ENCODE measurements around the gene ARRB1. TPM values are rescaled to one million over a fixed set of nuclear protein-coding genes. Genes with fewer than 3 reads are reported as not detected.
A peak's percentile ranks its signal among the peaks of the same experiment; 100 is the strongest.

ARRB1 gene
- total and polyA plus RNA-seq, 9 of the 15 experiments (the other 6 are each of a cell fraction or from before 2014, with no cell fraction given) = 6.6 to 45.4 (median 28.5) TPM

GRCh38 chr11:75399344-75400145 lies 48.1 kb upstream of the ARRB1 start, which contains the start of gene RPS3 (continued):
- TF ChIP-seq TFE3 (CRISPR knock-in tag; IDR thresholded peaks at IDR 0.05) (no peak), ZNF431 (CRISPR knock-in tag; IDR thresholded peaks at IDR 0.05) (peak; percentile 75; the same call in 1 of the 2 replicates), NCOA1 (IDR thresholded peaks at IDR 0.05; ENCODE audit: low read depth) (no peak; the same call in 1 of the 2 replicates), PYGO2 (tag; IDR thresholded peaks at IDR 0.05) (no peak), CHCHD3 (CRISPR knock-in tag; IDR thresholded peaks at IDR 0.05) (no peak), PHB (CRISPR knock-in tag; IDR thresholded peaks at IDR 0.05) (no peak), RHOXF2B (CRISPR knock-in tag; conservative IDR thresholded peaks at IDR 0.05) (no peak), ETV5 (CRISPR knock-in tag; IDR thresholded peaks at IDR 0.05; ENCODE audit: low read depth) (peak; percentile 96), ZNF609 (CRISPR knock-in tag; IDR thresholded peaks at IDR 0.05; ENCODE audit: borderline replicate concordance) (0 out of 2 replicates have a peak, but pooled peaks have one; percentile 18), GTF2A2 (tag; IDR thresholded peaks at IDR 0.05) (peak; percentile 86), USF1 (CRISPR knock-in tag; IDR thresholded peaks at IDR 0.05) (0 out of 2 replicates have a peak, but pooled peaks have one; percentile 15), RBM34 (IDR thresholded peaks at IDR 0.05; ENCODE audit: borderline replicate concordance, insufficient read depth, low read length) (no peak), GTF3C2 (IDR thresholded peaks at IDR 0.05; ENCODE audit: borderline replicate concordance, extremely low read depth, insufficient read length) (no peak), NR2C1 (IDR thresholded peaks at IDR 0.05) (peak; percentile 85), NR2C1 (tag; IDR thresholded peaks at IDR 0.05) (peak; percentile 91), ELF4 (CRISPR knock-in tag; IDR thresholded peaks at IDR 0.05) (peak; percentile 77; the same call in 1 of the 2 replicates), ADNP (tag; IDR thresholded peaks at IDR 0.05) (no peak), NBN (IDR thresholded peaks at IDR 0.05; ENCODE audit: low read depth) (peak; percentile 79)
